DMS79 (cell line): ENCODE data around the gene ZNF600.
"Not testable (repeated sequence)": the region's sequence is repeated elsewhere in the genome, so short reads cannot be mapped to it uniquely, and the experiment has no call there.

Experiments
- DNase-seq: peaks from one replicate; lab custom pipeline; 2025; lab: John Stamatoyannopoulos, UW

Gene ZNF600

GRCh38 chr19:52786464-52787354 lies at the start of gene ZNF600:
TSS of gene ZNF600 (minus strand) at chr19:52786791. CDS start at chr19:52778888, 7,903 bp downstream.
- peak; percentile 82 for DNase-seq

GRCh38 chr19:52834289-52834688 lies 47.7 kb upstream of the ZNF600 start:
- DNase-seq = not testable (repeated sequence)

GRCh38 chr19:52833541-52833940 lies 47.0 kb upstream of the ZNF600 start:
- not testable (repeated sequence) for DNase-seq

- DNase-seq = not testable (repeated sequence)
Measured at GRCh38 chr19:52829866-52830265, 43.3 kb upstream of the ZNF600 start.

GRCh38 chr19:52825765-52826164 lies 39.2 kb upstream of the ZNF600 start:
- no peak for DNase-seq

GRCh38 chr19:52823676-52824075 lies 37.1 kb upstream of the ZNF600 start:
- DNase-seq = no peak

- peak; percentile 67 for DNase-seq
Measured at GRCh38 chr19:52821204-52821960, 34.8 kb upstream of the ZNF600 start, which contains the start of gene ZNF28. TSS of gene ZNF28 (minus strand) at chr19:52821633. CDS start at chr19:52817958, 3,675 bp downstream.

- not testable (repeated sequence) for DNase-seq
Measured at GRCh38 chr19:52820472-52821203, 34.0 kb upstream of the ZNF600 start.

- DNase-seq = no peak
Measured at GRCh38 chr19:52809801-52810200, 23.2 kb upstream of the ZNF600 start.

- DNase-seq = not testable (repeated sequence)
Measured at GRCh38 chr19:52799950-52800640, 13.5 kb upstream of the ZNF600 start.

- DNase-seq = no peak
Measured at GRCh38 chr19:52789440-52789839, 2.8 kb upstream of the ZNF600 start.

GRCh38 chr19:52786078-52786463 lies 520 bp downstream of the ZNF600 start:
- no peak for DNase-seq

GRCh38 chr19:52785506-52785905 lies 1.1 kb downstream of the ZNF600 start:
- no peak for DNase-seq

- DNase-seq = not testable (repeated sequence)
Measured at GRCh38 chr19:52782864-52783263, 3.7 kb downstream of the ZNF600 start.

- DNase-seq = no peak
Measured at GRCh38 chr19:52778811-52779210, 7.8 kb downstream of the ZNF600 start.

- not testable (repeated sequence) for DNase-seq
Measured at GRCh38 chr19:52756447-52756846, 30.1 kb downstream of the ZNF600 start.

GRCh38 chr19:52749780-52750179 lies 36.8 kb downstream of the ZNF600 start:
- no peak for DNase-seq

- no peak for DNase-seq
Measured at GRCh38 chr19:52748336-52748950, 38.1 kb downstream of the ZNF600 start.

- not testable (repeated sequence) for DNase-seq
Measured at GRCh38 chr19:52745919-52746318, 40.7 kb downstream of the ZNF600 start.

- no peak for DNase-seq
Measured at GRCh38 chr19:52743091-52743490, 43.5 kb downstream of the ZNF600 start.

GRCh38 chr19:52742516-52742915 lies 44.1 kb downstream of the ZNF600 start:
- DNase-seq = no peak
